CD4-positive, alpha-beta memory T cell (primary cell): ENCODE results near the gene HSP90AA1. TPM values are rescaled to one million over a fixed set of nuclear protein-coding genes. Genes with fewer than 3 reads are reported as not detected.
"Not testable (repeated sequence)": the region's sequence is repeated elsewhere in the genome, so short reads cannot be mapped to it uniquely, and the experiment has no call there.

Experiments used
- CTCF ChIA-PET: fragments of 350-600 bp; sonication (Branson Sonifier 250); formaldehyde crosslinking; loops from one replicate; lab custom pipeline; 2021; ENCODE audit warnings: inconsistent platforms; ENCODE audit not compliant: partially characterized antibody; lab: Charles Lee
- POLR2A ChIA-PET: fragments of 350-600 bp; sonication (Branson Sonifier 250); formaldehyde crosslinking; loops from one replicate; lab custom pipeline; 2021; ENCODE audit not compliant: partially characterized antibody; lab: Charles Lee
- DNase-seq, 5 donors: peaks; one replicate each; pipeline versions ENCODE4 v3.0.0 to v3.0.0-alpha.2; 2020 to 2022; ENCODE audit warnings: mixed read lengths in 1 of 5
- H3K27ac ChIP-seq: one replicate; pipeline ENCODE4 v1.7.0; 2013; ENCODE audit warnings: low read depth, low read length
- H3K27me3 ChIP-seq: 2 replicates; pipeline ENCODE4 v1.7.0; 2013; ENCODE audit warnings: mild to moderate bottlenecking, low read length, moderate library complexity; ENCODE audit not compliant: insufficient read depth
- H3K36me3 ChIP-seq: 2 replicates; pipeline ENCODE4 v1.7.0; 2013; ENCODE audit warnings: mild to moderate bottlenecking, low read length, moderate library complexity; ENCODE audit not compliant: insufficient read depth
- H3K4me1 ChIP-seq: 2 replicates; pipeline ENCODE4 v1.7.0; 2013; ENCODE audit warnings: mild to moderate bottlenecking, low read length, moderate library complexity; ENCODE audit not compliant: insufficient read depth
- H3K4me3 ChIP-seq, 2 donors: one replicate each; pipeline ENCODE4 v1.7.0; 2013; ENCODE audit warnings: low read length in 2 of 2, mild to moderate bottlenecking in 1 of 2
- H3K9me3 ChIP-seq, 2 donors: one replicate each; pipeline ENCODE4 v1.7.0; 2013; ENCODE audit warnings: low read length in 2 of 2, control low read depth in 1 of 2; ENCODE audit not compliant: control insufficient read depth in 1 of 2
- H3K27ac Mint-ChIP-seq, 7 donors: one replicate each; pipeline ENCODE4 v1.8.0; 2020 to 2021; ENCODE audit warnings: mixed read lengths in 7 of 7, mild to moderate bottlenecking in 6 of 7, inconsistent platforms in 3 of 7, moderate library complexity in 3 of 7
- H3K27me3 Mint-ChIP-seq, 2 donors: one replicate each; pipeline ENCODE4 v1.8.0; 2020 to 2021; ENCODE audit warnings: mixed read lengths in 2 of 2
- H3K36me3 Mint-ChIP-seq, 2 donors: one replicate each; pipeline ENCODE4 v1.8.0; 2020 to 2021; ENCODE audit warnings: mixed read lengths in 2 of 2, inconsistent platforms in 1 of 2, mild to moderate bottlenecking in 1 of 2
- H3K4me1 Mint-ChIP-seq, 4 donors: one replicate each; pipeline ENCODE4 v1.8.0; 2020 to 2021; ENCODE audit warnings: mixed read lengths in 4 of 4, mild to moderate bottlenecking in 1 of 4
- H3K4me3 Mint-ChIP-seq, 8 donors: one replicate each; pipeline ENCODE4 v1.8.0; 2020 to 2021; ENCODE audit warnings: mixed read lengths in 8 of 8, mild to moderate bottlenecking in 7 of 8, moderate library complexity in 6 of 8, inconsistent platforms in 3 of 8
- H3K9me3 Mint-ChIP-seq, 8 donors: one replicate each; pipeline ENCODE4 v1.8.0; 2020 to 2021; ENCODE audit warnings: mixed read lengths in 8 of 8, mild to moderate bottlenecking in 5 of 8, inconsistent platforms in 3 of 8, moderate library complexity in 1 of 8
- intact Hi-C: fragments of 100-400 bp; cut with micrococcal nuclease; formaldehyde crosslinking; loops from one replicate; pipeline ENCODE4 v1.15.1; 2023
- polyA plus RNA-seq, 2 donors: library from polyadenylated mRNA; unstranded; fragments of 300-500 nt; fragmentation: Illumina TruSeq; gene quantifications; one replicate each; pipeline ENCODE4 v1.2.3, GENCODE V29; 2021
- total RNA-seq, 2 experiments: library from RNA; stranded (reverse); gene quantifications; one replicate each; pipeline ENCODE4 v1.2.3, GENCODE V29; 2021

The HSP90AA1 gene
- total and polyA plus RNA-seq, 4 experiments from 2014 or later, result 191 to 515 (median 286) TPM

DNA sequence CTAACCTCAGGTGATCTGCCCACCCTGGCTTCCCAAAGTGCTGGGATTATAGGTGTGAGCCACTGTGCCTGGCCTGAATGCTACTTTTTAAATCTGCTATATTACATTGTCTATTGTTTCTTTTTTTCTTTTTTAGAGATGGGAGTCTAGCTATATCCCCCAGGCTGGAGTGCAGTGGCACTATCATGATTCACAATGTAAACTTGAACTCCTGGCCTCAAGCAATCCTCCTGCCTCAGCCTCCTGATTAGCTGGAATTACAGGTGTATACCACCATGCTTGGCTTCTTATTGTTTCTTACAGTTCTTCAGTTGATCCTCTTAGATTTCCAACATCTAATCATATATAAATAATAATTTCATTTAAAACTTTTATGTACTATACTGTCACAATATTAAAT is 37.6 kb upstream of the HSP90AA1 start:
- Mint-ChIP-seq H3K36me3 (no peaks in the 10 kb centered on the region), H3K27ac (no peak overlapping the region), H3K9me3 (no peaks in the 10 kb centered on the region), H3K4me3 (no peak overlapping the region), H3K4me1 (no peaks in the 10 kb centered on the region), H3K27me3 (no peaks in the 10 kb centered on the region)
- CTCF ChIA-PET, result no interaction called here
- no peak for DNase-seq
- POLR2A ChIA-PET, result no interaction called here
- Histone ChIP-seq H3K27me3 (no peaks in the 10 kb centered on the region), H3K27ac (no peak overlapping the region), H3K9me3 (no peaks in the 10 kb centered on the region), H3K36me3 (no peaks in the 10 kb centered on the region), H3K4me1 (no peaks in the 10 kb centered on the region), H3K4me3 (no peak overlapping the region)
- intact Hi-C loops, result no loop called here

DNA sequence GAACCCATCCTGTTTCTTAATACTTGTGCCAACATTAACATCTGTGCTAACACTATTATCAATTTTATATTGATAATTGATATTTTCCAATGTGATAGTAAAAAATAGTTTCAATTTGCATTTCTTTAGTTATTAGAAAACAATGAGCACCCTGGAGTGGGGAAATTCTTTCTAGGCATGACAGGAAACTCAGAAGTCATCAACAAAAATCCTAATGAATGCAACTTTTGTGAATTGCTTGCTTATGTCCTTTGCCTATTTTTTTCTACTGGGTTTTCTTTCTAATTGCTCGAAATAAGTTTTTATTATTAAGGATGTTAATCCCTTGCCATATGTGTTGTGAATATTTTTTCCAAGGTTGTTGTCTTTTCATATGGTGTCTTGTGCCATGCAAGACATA is 34.7 kb upstream of the HSP90AA1 start:
- Mint-ChIP-seq H3K9me3 (no peaks in the 10 kb centered on the region), H3K4me3 (no peak overlapping the region), H3K27me3 (no peaks in the 10 kb centered on the region), H3K4me1 (no peaks in the 10 kb centered on the region), H3K27ac (no peak overlapping the region), H3K36me3 (no peaks in the 10 kb centered on the region)
- Histone ChIP-seq H3K4me1 (no peaks in the 10 kb centered on the region), H3K36me3 (no peaks in the 10 kb centered on the region), H3K27ac (no peak overlapping the region), H3K9me3 (no peaks in the 10 kb centered on the region), H3K4me3 (no peak overlapping the region), H3K27me3 (no peaks in the 10 kb centered on the region)
- intact Hi-C loops, result no loop called here
- DNase-seq, result no peak
- ChIA-PET CTCF (no interaction called here), POLR2A (no interaction called here)

DNA sequence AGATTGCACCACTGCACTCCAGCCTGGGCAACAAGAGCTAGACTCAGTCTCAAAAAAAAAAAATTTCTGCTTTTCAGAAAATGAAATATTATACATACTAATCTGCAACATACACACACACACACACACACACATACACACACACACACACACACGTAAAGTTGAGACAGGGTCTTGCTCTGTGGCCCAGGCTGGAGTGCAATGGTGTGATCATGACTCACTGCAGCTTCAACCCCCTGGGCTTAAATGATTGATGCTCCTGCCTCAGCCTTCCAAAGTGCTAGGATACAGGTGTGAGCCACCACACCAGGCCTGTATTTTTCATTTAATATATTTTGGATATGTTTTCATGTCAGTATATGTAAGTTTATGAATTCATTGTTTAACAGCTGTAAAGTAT is 34.0 kb upstream of the HSP90AA1 start:
- no peak overlapping the region for H3K4me3 ChIP-seq
- H3K36me3 ChIP-seq, result no peaks in the 10 kb centered on the region
- no peaks in the 10 kb centered on the region for H3K9me3 ChIP-seq
- DNase-seq, result no peak
- Mint-ChIP-seq H3K4me3 (no peak overlapping the region), H3K4me1 (no peaks in the 10 kb centered on the region), H3K27me3 (no peaks in the 10 kb centered on the region), H3K9me3 (no peaks in the 10 kb centered on the region), H3K36me3 (no peaks in the 10 kb centered on the region), H3K27ac (no peak overlapping the region)
- H3K27me3 ChIP-seq, result no peaks in the 10 kb centered on the region
- CTCF ChIA-PET, result no interaction called here
- POLR2A ChIA-PET, result no interaction called here
- no peak overlapping the region for H3K27ac ChIP-seq
- intact Hi-C loops, result no loop called here
- no peaks in the 10 kb centered on the region for H3K4me1 ChIP-seq

DNA sequence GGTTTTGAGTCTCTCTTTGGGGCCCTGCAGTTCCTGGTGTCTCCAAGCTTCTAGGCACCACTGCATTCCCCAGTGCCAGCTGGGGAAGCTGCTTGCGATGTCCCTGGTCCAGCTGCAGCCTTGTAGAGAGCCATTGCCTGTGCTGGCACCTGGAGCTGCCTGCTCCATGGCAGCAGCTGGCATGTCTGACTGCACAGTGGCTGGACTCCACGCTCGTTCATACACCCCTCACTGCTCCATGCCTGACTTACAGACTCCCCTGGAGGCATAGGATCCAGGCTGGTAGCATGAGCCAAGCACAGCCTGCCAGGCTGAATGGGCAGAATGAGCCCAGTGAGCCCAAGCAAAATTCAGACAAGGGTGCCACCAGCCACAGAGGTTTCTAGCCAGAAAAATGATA is 31.0 kb upstream of the HSP90AA1 start:
- CTCF ChIA-PET, result no interaction called here

DNA sequence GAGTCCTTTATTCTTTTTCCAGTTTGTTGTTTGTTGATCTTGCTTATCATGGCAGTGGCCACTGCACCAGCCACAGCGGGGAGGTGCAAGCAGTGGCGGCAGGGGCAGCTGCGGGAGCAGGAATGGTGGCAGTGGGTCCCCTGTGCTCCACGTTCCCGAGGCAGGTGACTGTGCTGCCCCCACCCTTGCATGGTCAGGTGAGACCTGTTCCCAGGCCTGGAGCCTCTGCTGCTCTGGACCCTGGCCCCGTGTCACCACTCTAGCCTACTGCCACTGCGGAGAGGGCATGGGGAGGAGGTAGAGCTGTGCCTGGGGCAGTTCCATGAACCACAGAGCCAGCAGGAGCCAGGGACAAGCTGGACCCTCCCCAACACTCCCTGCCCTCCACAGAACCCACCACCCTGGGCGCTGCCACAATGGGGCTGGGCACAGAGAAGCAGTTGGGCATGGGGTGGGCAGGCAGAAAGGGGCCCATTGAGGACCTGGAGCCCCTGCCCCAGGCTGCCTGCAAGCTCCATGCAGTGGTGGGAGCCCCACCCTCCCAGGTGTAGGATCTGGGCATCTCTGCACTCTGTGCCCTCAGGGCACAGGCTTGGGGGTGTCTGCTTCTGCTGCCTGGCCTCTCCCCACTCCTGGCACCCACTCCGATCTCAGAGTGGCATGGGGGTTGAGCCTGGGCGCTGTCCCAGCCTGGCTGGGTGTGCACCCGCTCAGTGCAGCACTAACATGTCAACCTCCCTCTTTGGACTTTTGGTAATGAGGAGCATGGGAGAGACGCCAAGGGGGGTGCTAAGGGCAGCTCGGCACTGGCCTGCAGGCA is 29.7 kb upstream of the HSP90AA1 start:
- CTCF ChIA-PET, result no interaction called here
- no peak overlapping the region for H3K4me3 Mint-ChIP-seq
- no peaks in the 10 kb centered on the region for H3K4me1 ChIP-seq
- no peak overlapping the region for H3K27ac Mint-ChIP-seq
- H3K36me3 Mint-ChIP-seq, result no peaks in the 10 kb centered on the region
- no peaks in the 10 kb centered on the region for H3K4me1 Mint-ChIP-seq
- DNase-seq, result no peak
- H3K36me3 ChIP-seq, result no peaks in the 10 kb centered on the region
- POLR2A ChIA-PET, result no interaction called here
- H3K27ac ChIP-seq, result no peak overlapping the region
- no peak overlapping the region for H3K4me3 ChIP-seq
- intact Hi-C loops, result no loop called here
- H3K27me3 ChIP-seq, result no peaks in the 10 kb centered on the region
- no peaks in the 10 kb centered on the region for H3K9me3 ChIP-seq
- H3K27me3 Mint-ChIP-seq, result no peaks in the 10 kb centered on the region
- peaks cover 0 to 4% (median 0%) of the 10 kb centered on the region in 8 donors for H3K9me3 Mint-ChIP-seq

More for the DNA sequence above, 31.0 kb upstream of the HSP90AA1 start:
- no peak for DNase-seq
- intact Hi-C loops, result no loop called here
- H3K36me3 ChIP-seq, result no peaks in the 10 kb centered on the region
- H3K4me3 ChIP-seq, result no peak overlapping the region
- POLR2A ChIA-PET, result no interaction called here
- no peaks in the 10 kb centered on the region for H3K4me1 Mint-ChIP-seq
- no peaks in the 10 kb centered on the region for H3K27me3 ChIP-seq
- H3K36me3 Mint-ChIP-seq, result no peaks in the 10 kb centered on the region
- H3K27ac Mint-ChIP-seq, result no peak overlapping the region
- no peaks in the 10 kb centered on the region for H3K9me3 Mint-ChIP-seq
- H3K27me3 Mint-ChIP-seq, result no peaks in the 10 kb centered on the region
- H3K4me1 ChIP-seq, result no peaks in the 10 kb centered on the region
- no peaks in the 10 kb centered on the region for H3K9me3 ChIP-seq
- H3K27ac ChIP-seq, result no peak overlapping the region
- H3K4me3 Mint-ChIP-seq, result no peak overlapping the region

DNA sequence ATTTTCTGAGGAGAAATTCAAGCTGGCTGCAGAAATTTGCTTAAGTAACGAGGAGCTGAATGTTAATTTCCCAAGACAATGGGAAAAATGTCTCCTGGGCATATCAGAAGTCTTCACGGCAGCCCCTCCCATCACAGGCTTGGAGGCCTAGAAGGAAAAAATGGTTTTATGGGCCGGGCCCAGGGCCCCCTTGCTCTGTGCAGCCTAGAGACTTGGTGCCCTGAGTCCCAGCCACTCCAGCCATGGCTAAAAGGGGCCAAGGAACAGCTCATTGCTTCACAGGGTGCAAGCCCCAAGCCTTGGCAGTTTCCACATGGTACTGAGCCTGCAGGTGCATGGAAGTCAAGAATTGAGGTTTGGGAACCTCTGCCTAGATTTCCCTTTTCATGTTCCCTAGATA is 24.3 kb upstream of the HSP90AA1 start:
- Mint-ChIP-seq H3K27ac (no peak overlapping the region), H3K4me1 (no peaks in the 10 kb centered on the region), H3K9me3 (peaks cover 0 to 5% (median 2%) of the 10 kb centered on the region in 8 donors), H3K4me3 (no peak overlapping the region), H3K27me3 (no peaks in the 10 kb centered on the region), H3K36me3 (no peaks in the 10 kb centered on the region)
- H3K9me3 ChIP-seq, result no peaks in the 10 kb centered on the region
- intact Hi-C loops, result no loop called here
- no peaks in the 10 kb centered on the region for H3K36me3 ChIP-seq
- ChIA-PET POLR2A (no interaction called here), CTCF (no interaction called here)
- no peaks in the 10 kb centered on the region for H3K27me3 ChIP-seq
- DNase-seq, result no peak
- H3K4me3 ChIP-seq, result no peak overlapping the region
- no peaks in the 10 kb centered on the region for H3K4me1 ChIP-seq
- no peak overlapping the region for H3K27ac ChIP-seq

DNA sequence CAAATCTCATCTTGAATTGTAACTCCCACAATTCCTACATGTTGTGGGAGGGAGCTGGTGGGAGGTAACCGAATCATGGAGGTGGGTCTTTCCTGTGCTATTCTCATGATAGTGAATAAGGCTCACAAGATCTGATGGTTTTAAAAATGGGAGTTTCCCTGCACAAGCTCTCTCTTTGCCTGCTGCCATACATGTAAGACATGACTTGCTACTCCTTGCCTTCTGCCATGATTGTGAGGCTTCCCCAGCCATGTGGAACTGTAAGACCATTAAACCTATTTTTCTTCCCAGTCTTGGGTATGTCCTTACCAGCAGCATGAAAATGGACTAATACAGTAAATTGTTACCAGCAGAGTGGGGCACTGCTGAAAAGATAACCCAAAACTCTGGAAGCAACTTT is 22.5 kb upstream of the HSP90AA1 start:
- H3K36me3 Mint-ChIP-seq, intact Hi-C loops, H3K4me3 Mint-ChIP-seq, H3K4me3 ChIP-seq, H3K9me3 ChIP-seq, H3K4me1 ChIP-seq, H3K27me3 Mint-ChIP-seq, H3K9me3 Mint-ChIP-seq, CTCF ChIA-PET, H3K27ac Mint-ChIP-seq, POLR2A ChIA-PET, DNase-seq, H3K27ac ChIP-seq, H3K36me3 ChIP-seq, H3K4me1 Mint-ChIP-seq, H3K27me3 ChIP-seq: not testable (repeated sequence)
